Cardiac muscle cell (in vitro differentiated cells and primary cell): Measurements from ENCODE around the gene SCNN1A. TPM values are rescaled to one million over a fixed set of nuclear protein-coding genes. Genes with fewer than 3 reads are reported as not detected.

Source experiments
- DNase-seq, 2 donors: peaks; one replicate each; pipeline versions ENCODE4 v3.0.0 to v3.0.0-alpha.2; 2010 to 2017; ENCODE audit warnings: low read depth in 1 of 2, low spot score in 1 of 2
- H3K27ac ChIP-seq: fragments of 200-600 bp; sonication (generic); 2 replicates; pipeline ENCODE4 v1.5.1; 2016
- H3K27me3 ChIP-seq: fragments of 200-600 bp; sonication (generic); 2 replicates; pipeline ENCODE4 v1.6.0; 2016; ENCODE audit warnings: control low read depth
- H3K36me3 ChIP-seq: fragments of 200-600 bp; sonication (generic); 2 replicates; pipeline ENCODE4 v1.5.1; 2016; ENCODE audit warnings: control low read depth
- H3K4me1 ChIP-seq: fragments of 200-600 bp; sonication (generic); 2 replicates; pipeline ENCODE4 v1.8.1; 2017; ENCODE audit warnings: low read depth, mild to moderate bottlenecking, mixed run types
- H3K4me3 ChIP-seq: fragments of 200-600 bp; sonication (generic); 2 replicates; pipeline ENCODE4 v1.5.1; 2016; ENCODE audit warnings: mild to moderate bottlenecking
- H3K9me3 ChIP-seq: fragments of 200-600 bp; sonication (generic); 2 replicates; pipeline ENCODE4 v1.5.1; 2017; ENCODE audit warnings: low read depth, mild to moderate bottlenecking, control low read depth
- polyA plus RNA-seq: library from polyadenylated mRNA; unstranded; fragments of >200 nt; fragmentation: Nextera tagmentation; extraction: Ambion mirVana; gene quantifications from 2 replicates; pipeline ENCODE4 v1.2.1, GENCODE V29; 2016
- total RNA-seq: library from RNA; depleted of rRNA; stranded (reverse); fragments of >200 nt; gene quantifications from 2 replicates; pipeline ENCODE4 v1.2.3, GENCODE V29; 2016
- TF ChIP-seq, protein P1 (sequence below): IDR thresholded peaks from 2 replicates; pipeline ENCODE4 v1.5.1; 2012; ENCODE audit warnings: low read depth, mild to moderate bottlenecking, low read length

Gene SCNN1A
- total and polyA plus RNA-seq, 2 experiments from 2014 or later, result 0.66 TPM; not detected in 1

- no peaks in the 10 kb centered on the region for H3K9me3 ChIP-seq
- peaks cover 11% of the 10 kb centered on the region for H3K4me1 ChIP-seq
- no peaks in the 10 kb centered on the region for H3K36me3 ChIP-seq
- no peak for DNase-seq
- no peak overlapping the region for H3K4me3 ChIP-seq
- no peaks in the 10 kb centered on the region for H3K27me3 ChIP-seq
- H3K27ac ChIP-seq, result no peak overlapping the region
- TF ChIP-seq, protein P1, sequence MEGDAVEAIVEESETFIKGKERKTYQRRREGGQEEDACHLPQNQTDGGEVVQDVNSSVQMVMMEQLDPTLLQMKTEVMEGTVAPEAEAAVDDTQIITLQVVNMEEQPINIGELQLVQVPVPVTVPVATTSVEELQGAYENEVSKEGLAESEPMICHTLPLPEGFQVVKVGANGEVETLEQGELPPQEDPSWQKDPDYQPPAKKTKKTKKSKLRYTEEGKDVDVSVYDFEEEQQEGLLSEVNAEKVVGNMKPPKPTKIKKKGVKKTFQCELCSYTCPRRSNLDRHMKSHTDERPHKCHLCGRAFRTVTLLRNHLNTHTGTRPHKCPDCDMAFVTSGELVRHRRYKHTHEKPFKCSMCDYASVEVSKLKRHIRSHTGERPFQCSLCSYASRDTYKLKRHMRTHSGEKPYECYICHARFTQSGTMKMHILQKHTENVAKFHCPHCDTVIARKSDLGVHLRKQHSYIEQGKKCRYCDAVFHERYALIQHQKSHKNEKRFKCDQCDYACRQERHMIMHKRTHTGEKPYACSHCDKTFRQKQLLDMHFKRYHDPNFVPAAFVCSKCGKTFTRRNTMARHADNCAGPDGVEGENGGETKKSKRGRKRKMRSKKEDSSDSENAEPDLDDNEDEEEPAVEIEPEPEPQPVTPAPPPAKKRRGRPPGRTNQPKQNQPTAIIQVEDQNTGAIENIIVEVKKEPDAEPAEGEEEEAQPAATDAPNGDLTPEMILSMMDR, result no peak
Observed at GRCh38 chr12:6391013-6391412, 15.7 kb upstream of the SCNN1A start.

- TF ChIP-seq, protein P1, result no peak
- Histone ChIP-seq H3K36me3 (no peaks in the 10 kb centered on the region), H3K4me1 (peaks cover 11% of the 10 kb centered on the region), H3K9me3 (no peaks in the 10 kb centered on the region), H3K27ac (no peak overlapping the region), H3K4me3 (no peak overlapping the region), H3K27me3 (no peaks in the 10 kb centered on the region)
- DNase-seq, result no peak
Observed at GRCh38 chr12:6390084-6390799, 14.9 kb upstream of the SCNN1A start.

GRCh38 chr12:6387541-6387940 is 12.2 kb upstream of the SCNN1A start:
- DNase-seq, result no peak
- TF ChIP-seq, protein P1, result no peak
- H3K27ac ChIP-seq, result no peak overlapping the region
- H3K9me3 ChIP-seq, result no peaks in the 10 kb centered on the region
- H3K36me3 ChIP-seq, result no peaks in the 10 kb centered on the region
- H3K4me1 ChIP-seq, result peaks cover 9% of the 10 kb centered on the region
- H3K27me3 ChIP-seq, result peaks cover 4% of the 10 kb centered on the region
- H3K4me3 ChIP-seq, result no peak overlapping the region

DNA sequence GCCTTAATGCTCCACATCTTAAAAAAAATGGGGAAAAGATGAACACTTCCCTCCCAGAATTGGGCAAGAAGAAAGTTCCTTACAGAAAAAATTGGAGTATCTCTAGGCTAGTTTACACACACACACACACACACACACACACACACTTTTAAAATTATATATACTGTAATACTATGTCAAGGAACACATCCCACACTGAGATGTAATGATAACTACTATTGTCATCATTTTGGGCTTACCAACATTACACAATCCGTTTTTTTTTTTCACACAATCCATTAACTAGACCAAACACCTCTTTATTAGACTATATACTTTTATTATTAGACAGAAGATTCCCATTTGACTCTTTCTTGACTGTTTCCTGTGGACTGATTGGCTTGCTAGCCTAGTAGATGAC is 11.1 kb upstream of the SCNN1A start:
- no peak overlapping the region for H3K4me3 ChIP-seq
- H3K4me1 ChIP-seq, result no peaks in the 10 kb centered on the region
- TF ChIP-seq, protein P1, result no peak
- no peaks in the 10 kb centered on the region for H3K36me3 ChIP-seq
- H3K27me3 ChIP-seq, result peaks cover 4% of the 10 kb centered on the region
- H3K27ac ChIP-seq, result no peak overlapping the region
- no peak for DNase-seq
- H3K9me3 ChIP-seq, result no peaks in the 10 kb centered on the region

DNA sequence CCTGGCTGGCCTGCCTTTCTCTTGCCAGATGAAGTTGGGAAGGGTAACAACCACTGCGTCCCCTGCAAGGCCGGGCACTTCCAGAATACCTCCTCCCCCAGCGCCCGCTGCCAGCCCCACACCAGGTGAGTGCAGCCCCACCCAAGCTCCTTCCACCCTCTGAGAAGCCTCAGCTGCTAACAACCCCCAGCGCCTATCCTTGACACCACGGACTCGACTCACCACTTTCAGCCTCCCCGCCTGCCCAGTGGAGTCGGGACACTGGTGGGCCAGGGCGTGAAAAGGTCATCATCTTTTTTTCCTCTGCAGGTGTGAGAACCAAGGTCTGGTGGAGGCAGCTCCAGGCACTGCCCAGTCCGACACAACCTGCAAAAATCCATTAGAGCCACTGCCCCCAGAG is 10.7 kb upstream of the SCNN1A start:
- no peak overlapping the region for H3K4me3 ChIP-seq
- no peaks in the 10 kb centered on the region for H3K4me1 ChIP-seq
- H3K9me3 ChIP-seq, result no peaks in the 10 kb centered on the region
- H3K27ac ChIP-seq, result no peak overlapping the region
- no peak for DNase-seq
- H3K27me3 ChIP-seq, result peaks cover 4% of the 10 kb centered on the region
- H3K36me3 ChIP-seq, result no peaks in the 10 kb centered on the region
- TF ChIP-seq, protein P1, result no peak
